Measurements from ENCODE around the gene ATF5. TPM values are rescaled to one million over a fixed set of nuclear protein-coding genes. Genes with fewer than 3 reads are reported as not detected.
"Not testable (repeated sequence)": the region's sequence is repeated elsewhere in the genome, so short reads cannot be mapped to it uniquely, and the experiment has no call there.

ATF5 gene
- polyA plus RNA-seq, 1 experiment: 6.3 TPM

DNA sequence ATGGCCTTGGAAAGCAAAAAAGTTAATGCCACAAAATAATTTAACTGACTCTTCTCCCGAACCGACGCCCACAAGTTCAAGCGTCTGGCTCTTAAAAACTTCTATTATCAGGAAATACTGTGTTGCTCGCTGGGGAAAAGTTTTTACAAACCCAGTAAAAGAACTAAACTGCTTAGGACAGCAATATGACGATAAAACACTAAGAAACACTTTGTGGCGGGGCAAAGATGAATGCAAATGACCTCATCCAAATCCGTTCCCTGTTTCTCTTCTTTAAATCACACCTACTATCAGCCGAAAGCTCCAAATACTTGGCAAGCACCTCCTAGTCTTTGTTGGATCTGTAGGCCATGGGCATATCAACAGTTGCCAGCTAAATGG lies 27.1 kb downstream of the ATF5 start:
- peaks cover 31% of the 10 kb centered on the region for H3K27me3 ChIP-seq (ENCODE audit: control insufficient read depth, insufficient read depth, low read length)

GRCh38 chr19:49957262-49957915 lies 28.4 kb downstream of the ATF5 start:
- DNase-seq (ENCODE audit: low read depth, low spot score): no peak
- no peak overlapping the region for H3K27ac ChIP-seq (ENCODE audit: low read depth, low read length)
- ChIA-PET CTCF (interaction anchor here (1.7 kb wide), 1 partner anchor 19 kb away, joined by 12 read pairs; no protein-coding TSS in a partner anchor), POLR2A (no interaction called here)
- TF ChIP-seq CTCF (IDR thresholded peaks at IDR 0.05; ENCODE audit: low read depth, low read length): no peak
- H3K4me3 ChIP-seq (ENCODE audit: low read depth, low read length): no peak overlapping the region
- H3K9me3 ChIP-seq (ENCODE audit: control insufficient read depth, insufficient read depth, low read length): no peaks in the 10 kb centered on the region
- H3K27me3 ChIP-seq (ENCODE audit: control insufficient read depth, insufficient read depth, low read length): peaks cover 29% of the 10 kb centered on the region

More for the DNA sequence above, 27.1 kb downstream of the ATF5 start:
- no peaks in the 10 kb centered on the region; the same call in 1 of the 2 replicates for H3K9me3 ChIP-seq (ENCODE audit: control insufficient read depth, insufficient read depth, low read length)
- no peak for DNase-seq (ENCODE audit: low read depth, low spot score)
- ChIA-PET POLR2A (no interaction called here), CTCF (no interaction called here)
- no peak for TF ChIP-seq CTCF (IDR thresholded peaks at IDR 0.05; ENCODE audit: low read depth, low read length)
- no peak overlapping the region for H3K4me3 ChIP-seq (ENCODE audit: low read depth, low read length)
- H3K27ac ChIP-seq (ENCODE audit: low read depth, low read length): no peak overlapping the region

GRCh38 chr19:49958144-49958543 lies 29.1 kb downstream of the ATF5 start:
- H3K4me3 ChIP-seq (ENCODE audit: low read depth, low read length); H3K27ac ChIP-seq (ENCODE audit: low read depth, low read length); H3K9me3 ChIP-seq (ENCODE audit: control insufficient read depth, insufficient read depth, low read length); DNase-seq (ENCODE audit: low read depth, low spot score); POLR2A ChIA-PET: not testable (repeated sequence)
- peaks cover 23% of the 10 kb centered on the region for H3K27me3 ChIP-seq (ENCODE audit: control insufficient read depth, insufficient read depth, low read length)
- CTCF ChIA-PET: interaction anchor here (1.7 kb wide), 1 partner anchor 20 kb away, joined by 12 read pairs; no protein-coding TSS in a partner anchor

GRCh38 chr19:49958596-49958995 lies 29.6 kb downstream of the ATF5 start:
- H3K4me3 ChIP-seq (ENCODE audit: low read depth, low read length); POLR2A ChIA-PET; CTCF ChIA-PET; H3K27ac ChIP-seq (ENCODE audit: low read depth, low read length); H3K9me3 ChIP-seq (ENCODE audit: control insufficient read depth, insufficient read depth, low read length); DNase-seq (ENCODE audit: low read depth, low spot score): not testable (repeated sequence)
- H3K27me3 ChIP-seq (ENCODE audit: control insufficient read depth, insufficient read depth, low read length): peaks cover 20% of the 10 kb centered on the region

GRCh38 chr19:49959892-49960291 lies 30.9 kb downstream of the ATF5 start:
- DNase-seq (ENCODE audit: low read depth, low spot score); H3K27ac ChIP-seq (ENCODE audit: low read depth, low read length); POLR2A ChIA-PET; H3K4me3 ChIP-seq (ENCODE audit: low read depth, low read length); H3K9me3 ChIP-seq (ENCODE audit: control insufficient read depth, insufficient read depth, low read length); CTCF ChIA-PET: not testable (repeated sequence)
- peaks cover 11% of the 10 kb centered on the region for H3K27me3 ChIP-seq (ENCODE audit: control insufficient read depth, insufficient read depth, low read length)

DNA sequence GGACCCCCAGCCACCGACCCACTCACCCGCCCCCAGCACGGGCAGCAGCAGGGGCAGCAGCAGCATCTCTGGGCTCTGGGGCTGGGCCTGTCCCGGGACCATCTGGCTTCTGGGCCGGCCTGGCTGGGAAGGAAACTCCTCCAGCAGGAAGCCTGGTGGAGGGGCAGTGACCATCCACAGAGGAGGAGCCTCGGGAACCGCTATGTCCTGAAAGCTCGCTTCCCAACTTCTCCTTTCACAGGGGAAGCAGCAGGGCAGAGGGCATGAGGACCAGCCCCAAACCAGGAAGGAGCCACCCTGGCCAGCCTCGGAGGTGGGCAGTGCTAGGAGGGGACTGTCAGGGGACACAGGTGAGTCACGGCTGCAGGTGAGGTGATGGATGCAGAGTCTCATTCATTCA lies 32.0 kb downstream of the ATF5 start, which contains the start of gene SIGLEC11:
TSS of gene SIGLEC11 (minus strand) at position 193 of the 400 bp plus-strand sequence. CDS start at position 102, 91 bp downstream.
- H3K27me3 ChIP-seq (ENCODE audit: control insufficient read depth, insufficient read depth, low read length); POLR2A ChIA-PET; DNase-seq (ENCODE audit: low read depth, low spot score); CTCF ChIA-PET; H3K27ac ChIP-seq (ENCODE audit: low read depth, low read length); H3K9me3 ChIP-seq (ENCODE audit: control insufficient read depth, insufficient read depth, low read length); H3K4me3 ChIP-seq (ENCODE audit: low read depth, low read length): not testable (repeated sequence)

DNA sequence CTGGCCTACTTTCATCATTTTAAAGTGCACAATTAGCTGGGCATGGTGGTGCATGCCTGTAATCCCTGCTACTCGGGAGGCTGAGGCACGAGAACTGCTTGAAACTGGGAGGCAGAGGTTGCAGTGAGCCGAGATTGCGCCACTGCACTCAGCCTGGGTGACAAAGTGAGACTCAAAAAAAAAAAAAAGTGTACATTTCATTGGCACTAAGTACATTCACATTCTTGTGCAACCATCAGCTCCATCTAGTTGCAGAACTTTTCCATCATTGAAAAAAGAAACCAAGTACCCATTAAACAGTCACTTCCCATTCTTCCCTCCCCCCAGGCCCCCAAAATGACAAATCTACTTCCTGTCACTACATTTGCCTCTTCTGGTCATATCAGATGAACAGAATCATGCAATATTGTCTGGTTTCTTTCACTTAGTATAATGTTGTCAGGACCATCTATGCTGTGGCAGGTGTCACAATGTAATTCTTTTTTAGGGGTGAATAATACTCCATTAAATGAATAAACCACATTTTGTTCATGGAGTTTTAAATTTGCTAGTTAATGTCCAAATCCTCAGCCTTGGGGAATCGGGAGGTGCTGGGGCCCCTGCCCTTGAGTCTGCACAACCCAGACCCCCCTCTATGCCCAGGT lies 39.4 kb downstream of the ATF5 start:
- no peak for DNase-seq (ENCODE audit: low read depth, low spot score)
- peaks cover 7% of the 10 kb centered on the region for H3K27me3 ChIP-seq (ENCODE audit: control insufficient read depth, insufficient read depth, low read length)
- ChIA-PET POLR2A (no interaction called here), CTCF (no interaction called here)
- TF ChIP-seq CTCF (IDR thresholded peaks at IDR 0.05; ENCODE audit: low read depth, low read length): no peak
- no peaks in the 10 kb centered on the region for H3K9me3 ChIP-seq (ENCODE audit: control insufficient read depth, insufficient read depth, low read length)
- no peak overlapping the region for H3K4me3 ChIP-seq (ENCODE audit: low read depth, low read length)
- no peak overlapping the region for H3K27ac ChIP-seq (ENCODE audit: low read depth, low read length)

- CTCF ChIA-PET; H3K9me3 ChIP-seq (ENCODE audit: control insufficient read depth, insufficient read depth, low read length); H3K4me3 ChIP-seq (ENCODE audit: low read depth, low read length); H3K27ac ChIP-seq (ENCODE audit: low read depth, low read length); H3K27me3 ChIP-seq (ENCODE audit: control insufficient read depth, insufficient read depth, low read length); DNase-seq (ENCODE audit: low read depth, low spot score); POLR2A ChIA-PET: not testable (repeated sequence)
Observed at GRCh38 chr19:49969355-49969754, 40.4 kb downstream of the ATF5 start.
